GM19397 (cell line): Measurements from ENCODE around the gene DIP2C.

Source experiments
- ATAC-seq: cut with Tn5 transposase; IDR thresholded peaks from one replicate; pipeline ENCODE4 v1.9.1; 2021; ENCODE audit warnings: mild to moderate bottlenecking, moderate library complexity; ENCODE audit not compliant: unreplicated experiment

DIP2C gene

GRCh38 chr10:230758-231157, 458.7 kb downstream of the DIP2C start:
- no peak for ATAC-seq

GRCh38 chr10:228366-228765, 461.1 kb downstream of the DIP2C start:
- no peak for ATAC-seq

GRCh38 chr10:227014-227413, 462.5 kb downstream of the DIP2C start:
- ATAC-seq, result no peak

GRCh38 chr10:226018-226417, 463.4 kb downstream of the DIP2C start:
- ATAC-seq, result no peak

GRCh38 chr10:224571-224970, 464.9 kb downstream of the DIP2C start:
- ATAC-seq, result no peak
